ENCODE measurements around the gene COMMD9. TPM values are rescaled to one million over a fixed set of nuclear protein-coding genes. Genes with fewer than 3 reads are reported as not detected.
A peak's percentile ranks its signal among the peaks of the same experiment; 100 is the strongest.

Gene COMMD9
- total and polyA plus RNA-seq, 2 of the 4 experiments (the other 2 are of a cell fraction), result 50.7 to 58.3 TPM

GRCh38 chr11:36280531-36280930 lies 8.7 kb downstream of the COMMD9 start:
- Histone ChIP-seq H3K4me2 (ENCODE audit: low read depth, low read length) (no peak overlapping the region), H2BK20ac (ENCODE audit: low read depth, low read length) (no peak overlapping the region), H3K4ac (ENCODE audit: low read depth, low read length) (no peak overlapping the region), H3K27me3 (ENCODE audit: control insufficient read depth, insufficient read depth, low read length) (no peaks in the 10 kb centered on the region), H3K23ac (ENCODE audit: low read depth, low read length) (no peak overlapping the region), H3K4me1 (ENCODE audit: control insufficient read depth, insufficient read depth, low read length) (no peaks in the 10 kb centered on the region), H3K9me3 (ENCODE audit: control insufficient read depth, insufficient read depth, low read length) (no peaks in the 10 kb centered on the region), H2AK5ac (ENCODE audit: low read depth, low read length) (no peak overlapping the region), H4K91ac (ENCODE audit: insufficient read depth, low read depth, low read length) (no peak overlapping the region), H3K9ac (ENCODE audit: low read depth, low read length) (no peak overlapping the region), H4K5ac (ENCODE audit: low read depth, low read length) (no peak overlapping the region), H3K18ac (ENCODE audit: low read depth, low read length) (no peak overlapping the region), H3K36me3 (ENCODE audit: control insufficient read depth, insufficient read depth, low read length) (peaks cover 7% of the 10 kb centered on the region; the same call in 1 of the 2 replicates), H2AFZ (replicated peaks; ENCODE audit: low read length, poor library complexity) (no peak overlapping the region), H3K14ac (replicated peaks; ENCODE audit: low read depth, low read length) (no peak overlapping the region), H4K8ac (ENCODE audit: low read depth in 2 of 2, low read length in 2 of 2) (no peak overlapping the region), H3K79me1 (ENCODE audit: low read depth in 1 of 2, low read length in 2 of 2) (peaks cover 10 to 23% of the 10 kb centered on the region in 2 experiments; a peak in 3 of 4 replicates), H3K9me1 (ENCODE audit: insufficient read depth, low read length) (peaks cover 2% of the 10 kb centered on the region; the same call in 1 of the 2 replicates), H2BK15ac (ENCODE audit: low read depth, low read length) (no peak overlapping the region), H3K27ac (ENCODE audit: insufficient read depth, low read length) (no peak overlapping the region), H3K4me3 (ENCODE audit: insufficient read depth, low read depth, low read length) (no peak overlapping the region), H2AK9ac (replicated peaks; ENCODE audit: low read depth, low read length, poor library complexity) (no peak overlapping the region), H3K56ac (ENCODE audit: extremely low read depth, insufficient read depth, low read length) (no peak overlapping the region), H2BK120ac (ENCODE audit: low read depth, low read length) (no peak overlapping the region), H4K20me1 (ENCODE audit: insufficient read depth, low read length) (no peaks in the 10 kb centered on the region; the same call in 1 of the 2 replicates), H2BK5ac (ENCODE audit: low read depth, low read length, poor library complexity, severe bottlenecking) (no peak overlapping the region)
- WGBS, 2 experiments (ENCODE audit: extremely low coverage in 2 of 2, insufficient read length in 1 of 2), result no CpG with 5 or more reads among the region's 1 CpG
- in situ Hi-C loops (cut with MboI; ENCODE audit: low sequenced_read_pairs) (no loop called here), dilution Hi-C loops (cut with HindIII; ENCODE audit: low sequenced_read_pairs, unreplicated experiment) (no loop called here), intact Hi-C loops (cut with micrococcal nuclease) (no loop called here)
- ATAC-seq (ENCODE audit: low read depth), result no peak
- CTCF ChIA-PET, result interaction anchor here (1.0 to 1.1 kb wide), 2 partner anchors 198 to 212 kb away, joined by 3 to 4 read pairs; no protein-coding TSS in a partner anchor
- no peak for TF ChIP-seq MXI1 (IDR thresholded peaks at IDR 0.05; ENCODE audit: borderline replicate concordance, low read depth, low read length)
- no peak for TF ChIP-seq MAZ (IDR thresholded peaks at IDR 0.05; ENCODE audit: borderline replicate concordance, low read depth, low read length)
- no peak for TF ChIP-seq RFX5 (IDR thresholded peaks at IDR 0.05; ENCODE audit: low read depth, low read length)
- no peak for TF ChIP-seq CTCF (conservative IDR thresholded peaks at IDR 0.05; ENCODE audit: low read depth, low read length)
- no peak for TF ChIP-seq CHD1 (IDR thresholded peaks at IDR 0.05; ENCODE audit: low read depth, low read length)
- TF ChIP-seq POLR2A (IDR thresholded peaks at IDR 0.05; ENCODE audit: low read depth, low read length), result no peak
- TF ChIP-seq RCOR1 (IDR thresholded peaks at IDR 0.05; ENCODE audit: insufficient replicate concordance, low read length), result no peak
- no peak for TF ChIP-seq MAFK (IDR thresholded peaks at IDR 0.05; ENCODE audit: low read depth, low read length)
- TF ChIP-seq FOS (IDR thresholded peaks at IDR 0.05; ENCODE audit: low read depth, low read length), result no peak
- TF ChIP-seq USF2 (IDR thresholded peaks at IDR 0.05; ENCODE audit: low read depth, low read length), result no peak
- TF ChIP-seq CEBPB (IDR thresholded peaks at IDR 0.05; ENCODE audit: low read depth, low read length), result no peak
- no TSS peak for BruUV-seq (replicated peaks)
- DNase-seq, result peak; percentile 4
- POLR2A ChIA-PET (ENCODE audit: unreplicated experiment), result no interaction called here
